ENCODE measurements around the gene PEX19.

The PEX19 gene

DNA sequence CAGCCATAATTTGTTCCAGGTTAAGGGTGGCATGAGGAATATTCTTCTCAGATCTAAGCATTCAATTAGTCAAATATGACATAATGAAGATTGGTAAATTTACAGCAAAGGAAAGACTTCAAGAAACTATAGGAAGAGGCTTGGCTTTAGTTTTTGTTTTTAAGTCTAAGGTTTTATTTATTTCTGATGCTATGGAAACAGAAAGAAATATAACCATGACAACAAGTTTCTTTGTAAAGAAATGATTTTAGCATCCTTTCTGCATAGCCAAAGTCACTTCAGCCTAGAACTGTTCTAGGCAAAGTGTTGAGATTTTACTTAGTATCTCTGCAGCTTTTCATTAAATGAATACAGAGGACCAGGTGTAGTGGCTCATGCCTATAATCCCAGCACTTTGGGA is 52.0 kb downstream of the PEX19 start:
- DNase-seq: no peak

DNA sequence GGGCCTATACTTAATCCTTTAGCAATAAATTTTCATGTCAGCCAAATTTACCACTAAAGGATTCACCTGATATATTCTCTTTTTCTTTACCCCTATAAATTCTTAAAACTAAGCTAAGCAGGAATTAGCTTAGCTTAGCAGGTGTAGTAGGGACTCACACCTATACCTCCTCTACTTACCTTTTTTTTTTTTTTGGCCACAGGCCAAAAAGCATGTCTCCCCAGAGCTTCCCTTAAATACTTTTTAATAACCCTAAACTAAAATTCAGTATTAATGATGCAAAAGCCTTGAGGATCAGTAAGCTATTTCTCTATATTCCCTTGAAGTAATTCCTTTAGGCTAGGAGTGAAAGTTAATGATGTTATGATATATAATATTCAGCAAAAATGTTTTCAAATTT is 56.5 kb downstream of the PEX19 start:
- DNase-seq: no peak

DNA sequence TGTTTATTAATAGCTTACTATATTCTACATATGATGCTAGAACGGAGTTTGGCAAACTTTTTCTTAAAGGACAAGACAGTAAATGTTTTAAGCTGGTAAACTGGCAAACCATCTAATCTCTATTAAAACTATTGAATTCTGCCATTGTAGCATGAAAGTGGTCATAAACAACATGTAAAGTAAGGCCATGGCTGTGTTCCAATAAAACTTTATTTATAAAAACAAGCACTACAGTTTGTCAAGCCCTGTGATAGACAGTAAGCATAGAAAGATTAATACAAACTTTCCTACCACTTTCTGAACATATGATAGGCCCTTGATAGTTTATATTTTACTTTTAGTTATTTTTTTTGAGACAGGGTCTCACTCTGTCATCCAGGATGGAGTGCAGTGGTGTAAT is 57.4 kb downstream of the PEX19 start:
- DNase-seq: no peak

DNA sequence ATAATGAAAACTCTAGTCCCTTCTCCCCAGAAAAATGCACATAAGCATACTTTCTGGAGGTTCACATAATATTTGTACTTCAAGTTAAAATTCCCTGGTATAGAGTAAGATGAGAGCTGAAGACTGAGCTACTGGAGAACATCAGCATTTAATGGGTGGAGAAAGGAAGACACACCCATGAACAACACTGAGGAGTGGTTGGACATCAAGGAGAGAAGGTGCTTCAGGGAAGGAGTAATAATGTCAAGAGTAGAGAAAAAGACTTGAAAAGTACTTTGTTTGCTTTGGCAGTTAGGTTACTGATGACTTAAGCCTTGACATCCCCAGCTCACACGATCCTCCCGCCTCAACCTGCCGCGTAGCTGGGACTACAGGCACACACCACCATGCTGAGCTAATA is 57.9 kb downstream of the PEX19 start:
- no peak for DNase-seq
